IPS-NIHi7 (cell line): Measurements from ENCODE around the gene TSPAN14.
"Not testable (repeated sequence)": the region's sequence is repeated elsewhere in the genome, so short reads cannot be mapped to it uniquely, and the experiment has no call there.

Experiments used
- DNase-seq: peaks from one replicate; pipeline ENCODE4 v3.0.0; 2012; ENCODE audit warnings: mixed read lengths; ENCODE audit errors: extremely low spot score

The TSPAN14 gene

DNA sequence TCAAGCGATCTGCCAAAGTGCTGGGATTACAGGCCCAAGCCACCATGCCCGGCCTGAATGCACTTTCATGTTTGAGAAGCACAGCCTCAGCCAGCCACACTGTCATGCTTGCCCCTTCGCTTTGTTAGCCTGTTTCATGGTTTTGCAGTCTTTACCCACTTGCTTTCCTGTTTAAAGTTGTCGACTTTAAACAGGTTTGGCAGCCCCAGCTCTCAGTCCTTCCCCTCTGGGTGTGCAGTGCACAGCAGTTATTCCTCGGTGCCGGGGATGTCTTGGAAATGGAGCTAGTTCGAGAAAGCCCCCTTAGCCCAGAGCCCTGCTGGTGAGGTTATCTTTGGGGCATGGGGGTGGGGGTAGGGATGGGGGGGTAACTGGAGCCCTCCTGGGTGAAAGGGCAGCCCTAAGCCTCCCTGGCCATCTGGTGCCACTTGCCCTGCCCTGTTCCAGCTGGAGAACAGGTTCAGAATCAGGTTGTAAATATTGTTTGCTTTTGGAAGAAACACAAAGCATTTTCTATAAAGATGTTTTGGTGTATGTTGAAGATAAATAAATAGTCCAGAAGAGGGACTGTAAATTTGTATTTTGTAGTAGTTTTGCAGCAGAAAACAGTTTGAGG is 14.8 kb downstream of the TSPAN14 start:
- no peak for DNase-seq

DNA sequence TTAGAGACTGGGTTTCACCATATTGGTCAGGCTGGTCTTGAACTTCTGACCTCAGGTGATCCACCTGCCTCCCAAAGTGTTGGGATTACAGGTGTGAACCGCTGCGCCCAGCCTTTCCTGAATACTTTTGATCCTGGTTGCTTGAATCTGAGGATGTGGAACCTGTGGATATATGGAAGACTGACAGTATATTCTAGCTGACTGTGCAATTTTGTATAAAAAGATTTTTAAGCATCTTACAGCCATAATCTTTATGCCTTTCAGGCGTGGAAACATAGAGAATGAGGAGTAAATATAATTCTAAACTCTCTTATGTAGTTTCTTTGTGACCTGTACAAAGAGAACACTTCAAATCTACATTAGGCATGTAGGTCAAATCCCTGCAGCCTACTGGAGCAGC is 16.2 kb downstream of the TSPAN14 start:
- DNase-seq: no peak

DNA sequence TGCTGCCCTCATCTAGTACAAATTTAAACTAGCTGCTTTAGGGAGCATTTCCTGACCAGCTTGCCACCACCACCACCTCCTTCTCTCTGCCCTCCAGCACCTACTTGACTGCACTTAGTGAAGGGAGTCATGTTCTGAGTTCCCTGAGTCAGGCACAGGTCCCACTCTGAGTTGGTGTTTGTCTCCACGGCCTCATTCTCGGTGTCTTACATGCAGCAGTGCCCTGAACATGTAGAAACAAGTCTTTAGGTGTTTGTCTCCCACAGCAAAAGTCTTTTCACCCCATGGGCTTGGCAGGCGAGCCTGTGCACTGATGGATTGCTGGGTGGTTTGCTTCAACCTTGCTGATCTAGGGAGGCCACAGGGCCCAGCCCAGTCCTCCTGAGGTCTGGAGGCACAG is 16.9 kb downstream of the TSPAN14 start:
- DNase-seq: no peak

GRCh38 chr10:80471715-80472233 is 17.7 kb downstream of the TSPAN14 start:
- DNase-seq: no peak

- DNase-seq: no peak
Observed at GRCh38 chr10:80472234-80473095, 18.4 kb downstream of the TSPAN14 start.

GRCh38 chr10:80473096-80473657 is 19.1 kb downstream of the TSPAN14 start:
- DNase-seq: no peak

- no peak for DNase-seq
Observed at GRCh38 chr10:80473692-80474596, 19.8 kb downstream of the TSPAN14 start.

DNA sequence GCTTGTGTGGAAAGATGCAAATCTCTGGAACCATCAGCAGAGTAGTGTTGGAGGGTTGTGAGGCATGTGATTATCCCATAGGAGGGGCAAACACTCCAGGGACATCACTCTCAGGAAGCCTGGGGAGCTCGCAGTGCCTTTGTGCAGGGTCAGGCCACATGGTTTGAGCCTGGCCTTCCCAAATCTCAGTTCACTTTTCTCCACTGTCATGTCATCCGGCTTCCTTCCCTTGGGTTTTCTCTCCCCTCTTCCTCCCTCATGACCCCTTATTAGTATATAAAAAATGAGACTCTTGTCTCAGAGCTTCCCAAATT is 20.4 kb downstream of the TSPAN14 start:
- no peak for DNase-seq

DNA sequence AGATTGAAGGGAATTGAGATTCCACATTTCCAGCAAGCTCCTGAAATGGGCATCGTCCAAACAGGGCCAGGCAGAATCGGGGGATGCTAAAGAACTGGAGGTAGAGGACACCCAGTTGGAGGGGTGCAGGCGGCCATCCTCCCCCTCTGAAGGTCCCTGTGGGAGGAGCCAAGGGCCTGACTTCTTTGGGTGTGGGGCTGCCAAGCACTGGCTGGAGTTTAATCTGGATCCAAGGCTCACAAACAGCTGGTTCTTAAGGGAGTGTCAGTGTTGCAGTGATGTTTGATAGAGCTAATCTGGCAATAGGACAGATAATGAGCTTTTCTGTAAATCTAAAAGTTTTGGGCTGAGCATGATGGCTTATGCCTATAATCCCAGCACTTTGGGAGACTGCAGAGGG is 20.8 kb downstream of the TSPAN14 start:
- DNase-seq: no peak

- DNase-seq: not testable (repeated sequence)
Observed at GRCh38 chr10:80475641-80476040, 21.5 kb downstream of the TSPAN14 start.

GRCh38 chr10:80476685-80477084 is 22.6 kb downstream of the TSPAN14 start:
- no peak for DNase-seq

DNA sequence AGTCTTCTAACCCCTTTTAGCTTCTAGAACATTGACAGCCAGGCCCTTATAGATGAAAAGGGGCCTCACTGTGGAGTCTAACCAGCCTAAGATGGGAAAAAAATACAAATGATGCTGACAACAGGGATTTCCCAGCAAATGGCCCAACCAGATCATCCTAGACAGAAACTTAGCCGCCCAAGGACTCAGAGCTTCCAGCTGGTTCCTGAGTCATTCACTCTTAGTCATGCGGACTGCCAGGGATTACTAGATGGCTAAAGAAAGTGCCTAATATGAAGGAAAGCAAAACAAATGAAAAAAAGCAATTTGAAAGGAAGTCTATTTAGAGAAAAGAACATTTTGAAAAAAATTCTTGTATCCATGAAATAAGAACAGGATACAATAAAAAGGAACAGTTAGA is 23.7 kb downstream of the TSPAN14 start:
- no peak for DNase-seq

- not testable (repeated sequence) for DNase-seq
Observed at GRCh38 chr10:80480373-80480772, 26.3 kb downstream of the TSPAN14 start.

DNA sequence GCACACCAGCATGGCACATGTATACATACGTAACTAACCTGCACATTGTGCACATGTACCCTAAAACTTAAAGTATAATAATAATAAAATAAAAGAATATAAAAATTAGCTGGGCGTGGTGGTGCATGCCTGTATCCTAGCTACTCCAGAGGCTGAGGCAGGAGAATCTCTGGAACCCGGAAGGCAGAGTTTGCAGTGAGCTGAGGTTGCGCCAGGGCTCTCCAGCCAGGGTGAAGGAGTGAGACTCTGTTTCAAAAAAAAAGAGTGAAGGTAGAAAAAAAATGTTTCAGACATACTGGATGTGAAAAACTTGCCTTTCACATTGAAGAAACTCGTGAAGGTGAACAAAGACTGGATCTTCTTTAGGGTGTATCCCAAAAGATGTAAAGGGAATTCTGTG is 26.7 kb downstream of the TSPAN14 start:
- DNase-seq: no peak

- no peak for DNase-seq
Observed at GRCh38 chr10:80484243-80484642, 30.1 kb downstream of the TSPAN14 start.

GRCh38 chr10:80484676-80485075 is 30.6 kb downstream of the TSPAN14 start:
- DNase-seq: no peak

DNA sequence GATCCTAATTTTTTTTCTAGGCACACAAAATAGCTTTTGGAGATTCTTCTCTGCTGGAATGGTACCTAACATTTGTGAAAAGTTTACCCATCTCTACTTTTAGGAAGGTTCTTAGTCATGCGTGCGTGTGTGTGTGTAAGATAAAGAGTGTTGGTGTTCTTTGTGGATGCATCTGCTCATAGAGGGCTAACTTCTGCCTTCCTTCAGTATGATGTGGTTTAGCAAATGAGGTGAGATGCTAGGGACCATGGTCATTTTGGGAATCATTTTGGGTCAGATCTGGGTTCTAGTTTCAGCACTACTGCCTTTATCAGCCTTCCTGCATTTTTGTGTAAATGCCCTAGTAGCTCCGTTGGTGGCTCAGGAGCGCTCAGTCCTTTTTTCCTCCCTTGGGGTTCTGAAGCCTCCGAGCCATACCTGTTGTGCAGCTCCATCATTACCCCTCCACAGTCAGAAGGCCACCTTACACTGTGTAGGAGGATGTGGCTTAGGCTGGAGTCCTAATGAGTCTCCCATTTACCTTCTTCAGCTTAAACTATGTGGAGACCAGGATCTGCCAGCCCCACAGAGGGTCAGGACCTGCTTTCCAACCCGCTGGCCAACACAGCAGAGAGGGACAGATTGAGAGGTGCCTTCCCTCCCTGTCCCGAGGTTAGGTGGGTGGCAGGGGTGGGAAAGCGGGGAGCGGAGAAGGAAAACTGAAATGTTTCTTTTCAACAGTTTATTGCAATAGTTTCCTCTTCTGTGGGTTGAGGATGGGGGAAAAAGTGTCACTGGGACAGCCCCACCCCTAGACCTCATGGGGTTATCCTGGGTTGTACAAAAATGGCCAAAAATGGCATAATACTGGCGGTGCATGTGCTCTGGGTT is 31.2 kb downstream of the TSPAN14 start:
- DNase-seq: no peak

DNA sequence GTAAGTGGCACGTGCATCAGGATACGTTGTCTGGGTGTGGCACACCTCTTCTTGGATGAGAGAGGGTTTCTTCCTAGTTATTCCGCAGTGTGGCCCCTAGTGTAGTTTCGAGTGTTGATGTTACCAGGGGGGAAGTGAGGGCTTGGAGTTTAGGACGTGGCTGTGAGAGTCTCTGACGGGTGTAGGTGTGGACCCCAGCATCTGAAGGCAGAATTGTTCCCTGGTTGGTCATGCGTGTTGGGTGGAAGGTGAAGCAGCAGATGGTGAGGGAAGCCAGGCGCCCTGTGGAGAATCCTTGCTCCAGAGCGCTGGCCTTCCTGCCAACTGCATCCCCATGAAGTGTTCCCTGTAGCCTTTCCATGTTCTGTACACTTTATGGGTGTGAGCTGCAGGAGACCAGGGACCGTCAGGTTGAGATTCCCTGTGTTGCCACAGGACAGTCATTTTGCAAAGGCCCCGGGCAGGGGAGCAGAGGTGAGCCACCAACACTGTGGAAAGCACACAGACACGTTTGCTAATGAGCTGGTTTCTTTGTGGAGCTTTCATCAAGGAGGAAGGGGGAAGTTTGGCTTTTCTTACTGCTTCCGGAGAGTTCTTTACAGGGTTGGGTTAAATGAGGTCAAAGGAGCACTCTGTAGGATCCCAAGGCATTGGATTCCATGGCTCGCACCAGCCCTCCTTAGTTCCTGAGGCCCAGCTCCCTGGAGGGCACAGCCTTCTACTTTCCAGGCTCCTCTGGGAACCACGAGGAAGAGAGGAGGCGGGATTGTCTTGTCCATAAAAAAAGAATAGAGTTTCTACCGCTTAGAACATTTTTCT is 32.0 kb downstream of the TSPAN14 start:
- no peak for DNase-seq

DNA sequence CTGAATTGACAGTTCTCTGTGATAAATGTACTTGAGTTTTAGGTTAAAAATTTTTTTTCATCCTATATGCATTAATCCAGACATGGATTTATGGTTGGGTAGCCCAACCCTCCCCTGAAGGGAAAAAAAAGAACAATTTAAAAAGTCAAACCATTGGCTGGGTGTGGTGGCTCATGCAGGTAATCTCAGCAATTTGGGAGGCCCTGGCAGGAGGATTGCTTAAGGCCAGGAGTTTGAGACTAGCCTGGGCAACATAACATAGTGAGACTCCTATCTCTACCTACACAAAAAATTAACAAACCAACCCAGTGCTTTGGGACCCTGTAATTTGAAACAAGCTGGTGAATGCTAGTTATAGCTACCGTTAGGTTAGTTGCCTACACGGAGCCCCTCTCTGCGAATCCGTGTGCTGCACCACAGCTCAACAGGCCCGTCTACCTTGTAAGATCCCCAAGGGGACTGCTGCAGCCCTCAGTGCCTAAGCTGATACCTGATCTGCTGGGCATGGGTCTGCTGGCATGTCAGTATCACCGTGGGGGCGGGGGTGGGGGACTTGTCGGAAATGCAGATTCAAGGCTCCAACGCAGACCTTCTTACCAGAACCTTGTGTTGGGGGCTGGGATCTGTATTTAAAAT is 32.8 kb downstream of the TSPAN14 start:
- no peak for DNase-seq

DNA sequence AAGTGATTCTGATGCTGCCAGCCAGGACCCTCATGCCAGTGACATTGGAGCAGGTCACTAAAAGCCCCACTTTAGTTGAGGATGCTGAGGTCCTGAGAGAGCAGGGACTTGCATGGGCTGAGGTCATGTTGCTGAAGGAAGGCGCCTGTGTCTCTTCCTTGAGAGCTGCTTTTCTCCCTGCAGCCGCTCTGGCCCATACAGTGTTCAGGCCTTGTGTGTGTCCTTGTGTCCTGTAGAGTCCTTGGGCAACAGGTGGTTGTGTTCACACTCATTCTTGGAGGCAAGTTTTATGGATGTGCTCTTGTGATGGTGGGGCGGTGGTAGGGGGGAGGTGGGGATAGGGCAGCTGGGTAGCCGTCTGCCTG is 33.3 kb downstream of the TSPAN14 start:
- no peak for DNase-seq
